Stomach smooth muscle (tissue), 2 donors: ENCODE data around the gene DHCR7.

Experiments
- H3K27ac ChIP-seq: one replicate; pipeline ENCODE4 v1.7.0; 2013; ENCODE audit warnings: mild to moderate bottlenecking, low read length, inconsistent platforms
- H3K27me3 ChIP-seq, 2 donors: one replicate each; pipeline ENCODE4 v1.7.0; 2013; ENCODE audit warnings: low read length in 2 of 2; ENCODE audit not compliant: insufficient read depth in 2 of 2, control insufficient read depth in 1 of 2
- H3K36me3 ChIP-seq, 2 donors: one replicate each; pipeline ENCODE4 v1.7.0; 2013; ENCODE audit warnings: low read length in 2 of 2; ENCODE audit not compliant: control insufficient read depth in 2 of 2, insufficient read depth in 2 of 2
- H3K4me1 ChIP-seq: one replicate; pipeline ENCODE4 v1.7.0; 2013; ENCODE audit warnings: low read length; ENCODE audit not compliant: control insufficient read depth, insufficient read depth
- H3K4me3 ChIP-seq, 2 donors: one replicate each; pipeline ENCODE4 v1.7.0; 2013; ENCODE audit warnings: low read length in 2 of 2
- H3K9ac ChIP-seq, 2 donors: one replicate each; pipeline ENCODE4 v1.7.0; 2013; ENCODE audit warnings: low read length in 2 of 2, mild to moderate bottlenecking in 1 of 2
- H3K9me3 ChIP-seq, 2 donors: one replicate each; pipeline ENCODE4 v1.7.0; 2013; ENCODE audit warnings: low read length in 2 of 2; ENCODE audit not compliant: control insufficient read depth in 2 of 2
- donor health status: healthy.
- donor health status: Pancreatic carcinoma.

The DHCR7 gene

GRCh38 chr11:71395263-71395560 is 53.0 kb downstream of the DHCR7 start:
- Histone ChIP-seq H3K36me3 (no peaks in the 10 kb centered on the region), H3K4me3 (no peak overlapping the region), H3K9me3 (no peaks in the 10 kb centered on the region), H3K27ac (no peak overlapping the region), H3K9ac (no peak overlapping the region), H3K4me1 (no peaks in the 10 kb centered on the region), H3K27me3 (peaks cover 10 to 27% of the 10 kb centered on the region in 2 donors)

DNA sequence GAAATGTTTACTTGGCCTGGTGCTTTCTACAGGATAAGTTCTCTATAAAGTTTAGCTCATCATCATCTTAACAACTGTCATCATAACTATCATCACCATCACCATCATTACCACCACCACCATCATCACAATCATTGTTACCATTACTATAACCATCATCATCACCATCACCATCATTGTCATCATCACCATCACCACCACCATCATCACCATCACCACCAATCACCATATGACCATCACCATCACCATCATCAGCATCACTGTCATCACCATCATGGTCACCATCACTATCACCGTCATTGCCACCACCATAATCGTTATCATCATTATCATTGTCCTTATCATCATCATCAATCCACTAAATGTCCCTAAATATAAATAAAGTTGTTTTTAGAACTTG is 54.9 kb downstream of the DHCR7 start:
- Histone ChIP-seq H3K4me3 (no peak overlapping the region), H3K9ac (no peak overlapping the region), H3K27ac (no peak overlapping the region), H3K36me3 (no peaks in the 10 kb centered on the region), H3K27me3 (peaks cover 16 to 28% of the 10 kb centered on the region in 2 donors), H3K4me1 (no peaks in the 10 kb centered on the region), H3K9me3 (no peaks in the 10 kb centered on the region)

DNA sequence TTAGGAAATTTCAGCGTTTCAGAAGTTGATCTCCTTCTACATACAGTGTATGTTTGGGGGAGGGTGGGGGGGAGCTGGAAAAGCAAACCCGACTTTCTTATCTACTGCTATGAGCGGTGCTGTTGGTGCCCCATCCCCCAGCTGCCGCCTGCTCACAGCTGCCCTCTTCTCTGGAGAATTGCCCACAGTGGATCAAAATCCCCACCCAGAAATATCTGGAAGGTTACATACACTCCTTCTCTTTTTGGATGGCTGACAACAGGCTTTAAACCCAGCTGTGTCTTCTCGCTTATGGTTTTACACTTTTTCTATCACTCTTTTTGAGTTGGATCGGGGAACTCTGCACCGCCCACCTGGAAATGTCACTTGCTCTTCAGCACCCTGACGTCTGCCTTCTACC is 56.4 kb downstream of the DHCR7 start:
- H3K27me3 ChIP-seq, result peaks cover 16 to 29% of the 10 kb centered on the region in 2 donors
- no peak overlapping the region for H3K27ac ChIP-seq
- H3K4me1 ChIP-seq, result no peaks in the 10 kb centered on the region
- no peak overlapping the region for H3K9ac ChIP-seq
- no peaks in the 10 kb centered on the region for H3K36me3 ChIP-seq
- no peak overlapping the region for H3K4me3 ChIP-seq
- H3K9me3 ChIP-seq, result no peaks in the 10 kb centered on the region

DNA sequence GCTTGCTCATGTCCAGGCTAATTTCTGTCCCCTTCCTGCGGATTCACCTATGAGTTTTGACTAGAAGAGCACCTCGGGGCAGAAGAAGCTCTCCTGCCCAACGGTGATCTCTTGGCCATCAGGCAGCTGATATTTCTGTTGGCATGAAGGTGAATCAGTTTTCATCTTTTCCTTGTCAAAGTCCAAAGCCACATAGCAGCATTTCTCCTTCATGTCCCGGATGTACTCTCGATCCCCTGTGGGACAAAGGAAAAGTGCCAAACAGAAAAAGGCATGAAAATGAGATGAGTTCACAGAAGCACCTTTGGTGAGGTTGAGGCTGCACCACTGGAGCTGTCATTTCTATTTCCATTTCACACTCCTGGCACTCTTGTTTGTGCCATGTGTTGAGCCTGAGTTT is 56.8 kb downstream of the DHCR7 start:
- no peaks in the 10 kb centered on the region for H3K9me3 ChIP-seq
- peaks cover 16 to 28% of the 10 kb centered on the region in 2 donors for H3K27me3 ChIP-seq
- H3K27ac ChIP-seq, result no peak overlapping the region
- no peaks in the 10 kb centered on the region for H3K36me3 ChIP-seq
- no peaks in the 10 kb centered on the region for H3K4me1 ChIP-seq
- no peak overlapping the region for H3K4me3 ChIP-seq
- H3K9ac ChIP-seq, result no peak overlapping the region

DNA sequence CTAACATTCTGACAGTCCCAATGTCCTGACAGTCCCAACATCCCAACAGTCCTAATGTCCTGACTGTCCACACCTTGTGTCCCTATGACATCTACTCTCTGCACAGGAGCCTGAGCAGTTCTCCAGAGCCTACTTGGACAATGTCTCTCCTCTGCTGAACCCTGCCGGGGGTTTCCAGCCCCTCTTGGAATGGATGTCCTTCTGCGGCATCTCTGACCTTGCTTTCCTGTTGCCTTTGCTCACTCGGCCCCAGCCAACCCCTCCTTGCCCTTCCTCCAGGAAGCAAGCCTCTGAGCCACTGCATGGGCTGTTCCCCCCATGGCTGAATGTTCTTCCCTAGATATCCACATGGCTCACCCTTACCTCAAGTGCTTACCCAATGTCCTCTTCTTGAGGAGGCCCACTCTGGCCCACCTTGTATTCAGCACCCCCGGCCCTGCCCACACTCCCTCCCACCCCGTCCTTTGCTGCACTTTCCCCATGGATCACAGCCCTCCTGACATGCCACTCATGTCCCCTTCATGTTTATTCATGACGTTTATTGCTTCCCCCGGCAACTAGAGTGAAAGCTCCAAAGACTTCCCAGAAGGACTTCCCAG is 59.5 kb downstream of the DHCR7 start:
- H3K9me3 ChIP-seq, result no peaks in the 10 kb centered on the region
- H3K36me3 ChIP-seq, result no peaks in the 10 kb centered on the region
- peaks cover 8 to 30% of the 10 kb centered on the region in 2 donors for H3K27me3 ChIP-seq
- no peak overlapping the region for H3K27ac ChIP-seq
- H3K4me1 ChIP-seq, result no peaks in the 10 kb centered on the region
- no peak overlapping the region for H3K4me3 ChIP-seq
- no peak overlapping the region for H3K9ac ChIP-seq

DNA sequence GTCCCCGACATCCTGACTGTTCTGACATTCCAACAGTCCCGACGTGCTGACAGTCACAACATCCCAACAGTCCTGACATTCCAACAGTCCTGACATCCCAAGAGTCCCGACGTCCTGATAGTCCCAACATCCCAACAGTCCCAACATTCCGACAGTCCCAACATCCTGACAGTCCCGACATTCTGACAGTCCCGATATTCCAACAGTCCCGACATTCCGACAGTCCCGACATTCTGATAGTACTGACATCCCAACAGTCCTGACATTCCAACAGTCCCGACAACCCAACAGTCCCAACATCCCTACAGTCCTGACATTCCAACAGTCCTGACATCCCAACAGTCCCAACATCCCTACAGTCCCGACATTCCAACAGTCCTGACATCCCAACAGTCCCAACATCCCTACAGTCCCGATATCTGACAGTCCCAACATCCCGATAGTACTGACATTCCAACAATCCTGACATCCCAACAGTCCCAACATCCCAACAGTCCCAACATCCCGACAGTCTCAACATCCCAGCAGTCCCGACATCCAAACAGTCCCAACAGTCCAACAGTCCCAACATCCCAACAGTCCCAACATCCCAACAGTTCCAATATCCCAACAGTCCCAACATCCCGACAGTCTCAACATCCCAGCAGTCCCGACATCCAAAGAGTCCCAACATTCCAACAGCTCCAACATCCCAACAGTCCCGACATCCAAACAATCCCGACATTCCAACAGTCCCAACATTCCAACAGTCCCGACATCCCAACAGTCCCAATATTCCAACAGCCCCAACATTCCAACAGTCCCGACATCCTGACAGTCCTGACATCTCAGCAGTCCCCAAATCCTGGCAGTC is 60.2 kb downstream of the DHCR7 start:
- no peak overlapping the region for H3K27ac ChIP-seq
- no peaks in the 10 kb centered on the region for H3K9me3 ChIP-seq
- no peaks in the 10 kb centered on the region for H3K4me1 ChIP-seq
- no peak overlapping the region for H3K9ac ChIP-seq
- no peak overlapping the region for H3K4me3 ChIP-seq
- H3K36me3 ChIP-seq, result no peaks in the 10 kb centered on the region
- peaks cover 8 to 25% of the 10 kb centered on the region in 2 donors for H3K27me3 ChIP-seq

DNA sequence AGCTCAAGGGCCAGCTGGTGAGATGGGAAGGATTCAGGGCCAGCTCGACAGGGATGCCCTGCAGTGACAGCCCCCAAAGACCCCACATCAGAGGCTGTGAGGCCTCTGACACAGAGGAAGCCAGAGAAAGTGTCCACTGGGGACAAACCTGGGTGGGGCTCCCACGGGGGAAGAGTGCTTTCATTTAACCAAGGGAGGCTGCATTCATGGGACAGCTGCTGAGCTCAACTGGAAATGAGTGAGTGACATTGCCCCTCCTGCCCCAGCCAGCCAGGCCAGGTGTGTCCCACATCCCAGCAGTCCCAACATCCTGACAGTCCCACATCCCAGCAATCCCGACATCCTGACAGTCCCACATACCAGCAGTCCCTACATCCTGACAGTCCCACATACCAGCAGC is 61.0 kb downstream of the DHCR7 start:
- Histone ChIP-seq H3K9me3 (peaks cover 0 to under 1% of the 10 kb centered on the region in 2 donors), H3K4me3 (no peak overlapping the region), H3K4me1 (no peaks in the 10 kb centered on the region), H3K36me3 (no peaks in the 10 kb centered on the region), H3K27me3 (peaks cover 8 to 17% of the 10 kb centered on the region in 2 donors), H3K9ac (no peak overlapping the region), H3K27ac (no peak overlapping the region)

GRCh38 chr11:71386202-71386601 is 62.0 kb downstream of the DHCR7 start:
- Histone ChIP-seq H3K27ac (no peak overlapping the region), H3K9me3 (peaks cover 0 to 3% of the 10 kb centered on the region in 2 donors), H3K36me3 (no peaks in the 10 kb centered on the region), H3K27me3 (peaks cover 8 to 14% of the 10 kb centered on the region in 2 donors), H3K9ac (no peak overlapping the region), H3K4me1 (no peaks in the 10 kb centered on the region), H3K4me3 (no peak overlapping the region)

GRCh38 chr11:71385091-71385490 is 63.1 kb downstream of the DHCR7 start:
- Histone ChIP-seq H3K4me1 (no peaks in the 10 kb centered on the region), H3K9ac (no peak overlapping the region), H3K27ac (no peak overlapping the region), H3K4me3 (no peak overlapping the region), H3K36me3 (no peaks in the 10 kb centered on the region), H3K27me3 (peaks cover 5 to 12% of the 10 kb centered on the region in 2 donors), H3K9me3 (peaks cover 0 to 3% of the 10 kb centered on the region in 2 donors)

DNA sequence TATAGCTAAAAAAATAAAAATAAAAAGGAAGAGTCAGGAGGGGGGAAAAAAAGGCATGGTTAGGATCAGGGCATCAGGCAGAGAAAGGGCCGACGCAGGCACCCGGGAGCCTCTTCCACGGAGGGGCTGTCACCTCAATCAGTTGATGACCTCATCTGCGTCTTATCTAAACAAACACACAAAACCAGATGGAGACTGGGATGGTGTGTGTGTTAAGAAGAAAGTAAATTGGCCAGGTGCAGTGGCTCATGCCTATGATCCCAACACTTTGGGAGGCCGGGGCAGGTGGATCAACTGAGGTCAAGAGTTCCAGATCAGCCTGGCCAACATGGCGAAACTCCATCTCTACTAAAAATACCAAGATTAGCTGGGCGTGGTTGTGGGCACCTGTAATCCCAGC is 63.6 kb downstream of the DHCR7 start:
- Histone ChIP-seq H3K36me3 (no peaks in the 10 kb centered on the region), H3K27me3 (peaks cover 5 to 14% of the 10 kb centered on the region in 2 donors), H3K4me3 (no peak overlapping the region), H3K27ac (no peak overlapping the region), H3K9me3 (peaks cover 0 to 3% of the 10 kb centered on the region in 2 donors), H3K9ac (no peak overlapping the region), H3K4me1 (no peaks in the 10 kb centered on the region)
